Caco-2 (cell line): ENCODE measurements around the gene SEPTIN3. TPM values are rescaled to one million over a fixed set of nuclear protein-coding genes. Genes with fewer than 3 reads are reported as not detected.

ENCODE experiments used
- BruUV-seq: library from RNA; stranded (reverse); fragments of 400-500 nt; replicated peaks from 2 replicates; lab custom pipeline; 2021; lab: Mats Ljungman, UMichigan
- CTCF ChIA-PET: fragments of 300-600 bp; sonication (Branson Sonifier 250); formaldehyde crosslinking; loops from one replicate; lab custom pipeline; 2022; ENCODE audit warnings: antibody characterized with exemption; lab: Charles Lee
- POLR2A ChIA-PET: fragments of 300-600 bp; sonication (Branson Sonifier 250); formaldehyde crosslinking; loops from one replicate; lab custom pipeline; 2022; ENCODE audit warnings: antibody characterized with exemption; lab: Charles Lee
- DNase-seq, 2 experiments: peaks; one replicate each; pipeline versions ENCODE4 v3.0.0 to v3.0.0-alpha.2; 2020 to 2022
- H3K27me3 ChIP-seq: replicated peaks from 2 replicates; pipeline ENCODE4 v1.6.0; 2011; ENCODE audit warnings: low read length; ENCODE audit not compliant: control insufficient read depth, insufficient read depth
- H3K36me3 ChIP-seq: 2 replicates; pipeline ENCODE4 v1.5.1; 2011; ENCODE audit warnings: low read length; ENCODE audit not compliant: control insufficient read depth, insufficient read depth
- H3K4me1 ChIP-seq: fragments of 250-450 bp; sonication (Bioruptor Pico); 2 replicates; pipeline ENCODE4 v1.5.1; 2020; ENCODE audit warnings: mild to moderate bottlenecking
- H3K4me3 ChIP-seq: 2 replicates; pipeline ENCODE4 v1.5.1; 2011; ENCODE audit warnings: low read depth, mild to moderate bottlenecking, control low read depth, low read length
- H3K9me3 ChIP-seq: fragments of 250-450 bp; sonication (Bioruptor Pico); 2 replicates; pipeline ENCODE4 v1.5.1; 2020; ENCODE audit warnings: mild to moderate bottlenecking, moderate library complexity
- H3K27ac Mint-ChIP-seq: one replicate; pipeline ENCODE4 v1.8.0; 2022; ENCODE audit warnings: mixed read lengths; ENCODE audit not compliant: unreplicated experiment
- H3K27me3 Mint-ChIP-seq: one replicate; pipeline ENCODE4 v1.8.0; 2022; ENCODE audit warnings: mixed read lengths; ENCODE audit not compliant: insufficient read depth, unreplicated experiment
- H3K36me3 Mint-ChIP-seq: one replicate; pipeline ENCODE4 v1.8.0; 2022; ENCODE audit warnings: mild to moderate bottlenecking, mixed read lengths; ENCODE audit not compliant: insufficient read depth, unreplicated experiment
- H3K4me1 Mint-ChIP-seq: one replicate; pipeline ENCODE4 v1.8.0; 2022; ENCODE audit warnings: low read depth, mixed read lengths; ENCODE audit not compliant: unreplicated experiment
- H3K4me3 Mint-ChIP-seq: one replicate; pipeline ENCODE4 v1.8.0; 2022; ENCODE audit warnings: mild to moderate bottlenecking, moderate library complexity, mixed read lengths; ENCODE audit not compliant: unreplicated experiment
- H3K9me3 Mint-ChIP-seq: one replicate; pipeline ENCODE4 v1.8.0; 2022; ENCODE audit warnings: mixed read lengths; ENCODE audit not compliant: unreplicated experiment
- CTCF ChIP-seq, 2 experiments: fragments of 200-600 bp in 1 of 2; IDR thresholded peaks; 1 replicate in 1 of 2; 2 replicates in 1 of 2; pipeline versions ENCODE4 v1.5.1 to v1.8.0; 2011 to 2022; ENCODE audit warnings: antibody characterized with exemption in 1 of 2, control low read depth in 1 of 2, inconsistent platforms in 1 of 2, low read depth in 1 of 2, low read length in 1 of 2, mild to moderate bottlenecking in 1 of 2, moderate library complexity in 1 of 2; ENCODE audit not compliant: insufficient read depth in 1 of 2, severe bottlenecking in 1 of 2, unreplicated experiment in 1 of 2
- intact Hi-C: fragments of 100-400 bp; cut with micrococcal nuclease; formaldehyde crosslinking; loops from one replicate; pipeline ENCODE4 v1.10.0; 2022; ENCODE audit not compliant: unreplicated experiment
- total RNA-seq: library from RNA; stranded (reverse); gene quantifications from 2 replicates; pipeline ENCODE4 v1.2.3, GENCODE V29; 2022

Gene SEPTIN3
- total RNA-seq, 1 experiment from 2014 or later: 2.2 TPM

GRCh38 chr22:41923595-41924276, 45.5 kb upstream of the SEPTIN3 start:
- H3K4me3 ChIP-seq: no peak overlapping the region
- ChIA-PET POLR2A (no interaction called here), CTCF (interaction anchor here (0.6 kb wide), 1 partner anchor 921 kb away, joined by 5 read pairs; no protein-coding TSS in a partner anchor)
- peaks cover 23% of the 10 kb centered on the region for H3K36me3 Mint-ChIP-seq
- no peaks in the 10 kb centered on the region for H3K36me3 ChIP-seq
- no peaks in the 10 kb centered on the region for H3K27me3 Mint-ChIP-seq
- H3K4me1 ChIP-seq: no peaks in the 10 kb centered on the region
- H3K27me3 ChIP-seq: no peaks in the 10 kb centered on the region
- H3K9me3 ChIP-seq: no peaks in the 10 kb centered on the region
- no peak for TF ChIP-seq CTCF (IDR thresholded peaks at IDR 0.05; ENCODE audit: insufficient read depth in 1 of 2, low read depth in 1 of 2, low read length in 1 of 2, severe bottlenecking in 1 of 2, unreplicated experiment in 1 of 2)
- BruUV-seq: TSS peak; percentile 19
- no peaks in the 10 kb centered on the region for H3K4me1 Mint-ChIP-seq
- no peaks in the 10 kb centered on the region for H3K9me3 Mint-ChIP-seq
- H3K27ac Mint-ChIP-seq: no peak overlapping the region
- intact Hi-C loops: no loop called here
- H3K4me3 Mint-ChIP-seq: no peak overlapping the region
- DNase-seq: no peak

GRCh38 chr22:41925783-41926460, 43.3 kb upstream of the SEPTIN3 start:
- peak overlapping the region; percentile 27 for H3K4me3 ChIP-seq
- CTCF ChIA-PET: interaction anchor here (0.5 to 1.8 kb wide), 21 partner anchors 9 to 739 kb away, joined by 3 to 20 read pairs (median 5); partner anchors contain the start of genes CCDC134, CENPM, NDUFA6 and SHISA8
- Mint-ChIP-seq H3K4me3 (peak overlapping the region; percentile 77), H3K27ac (no peak overlapping the region), H3K4me1 (no peaks in the 10 kb centered on the region), H3K9me3 (no peaks in the 10 kb centered on the region), H3K27me3 (no peaks in the 10 kb centered on the region), H3K36me3 (peaks cover 26% of the 10 kb centered on the region)
- POLR2A ChIA-PET: interaction anchor here (0.6 to 1.3 kb wide), 4 partner anchors 14 to 97 kb away, joined by 3 to 15 read pairs (median 3); partner anchors contain the start of gene CENPM
- intact Hi-C loops: no loop called here
- TF ChIP-seq CTCF (IDR thresholded peaks at IDR 0.05; ENCODE audit: insufficient read depth in 1 of 2, low read depth in 1 of 2, low read length in 1 of 2, severe bottlenecking in 1 of 2, unreplicated experiment in 1 of 2): peak; percentile 75 to 77
- H3K27me3 ChIP-seq: no peaks in the 10 kb centered on the region
- H3K4me1 ChIP-seq: no peaks in the 10 kb centered on the region
- H3K9me3 ChIP-seq: no peaks in the 10 kb centered on the region
- no TSS peak for BruUV-seq
- DNase-seq: peak; percentile 73 to 92
- no peaks in the 10 kb centered on the region for H3K36me3 ChIP-seq

GRCh38 chr22:41927813-41928212, 41.4 kb upstream of the SEPTIN3 start:
- no peaks in the 10 kb centered on the region for H3K27me3 Mint-ChIP-seq
- peaks cover 42% of the 10 kb centered on the region for H3K36me3 Mint-ChIP-seq
- H3K27me3 ChIP-seq: no peaks in the 10 kb centered on the region
- DNase-seq: no peak
- no peak for TF ChIP-seq CTCF (IDR thresholded peaks at IDR 0.05; ENCODE audit: insufficient read depth in 1 of 2, low read depth in 1 of 2, low read length in 1 of 2, severe bottlenecking in 1 of 2, unreplicated experiment in 1 of 2)
- peak overlapping the region; percentile 42 for H3K27ac Mint-ChIP-seq
- no peaks in the 10 kb centered on the region for H3K4me1 Mint-ChIP-seq
- H3K4me3 ChIP-seq: no peak overlapping the region
- ChIA-PET CTCF (interaction anchor here (1.1 kb wide), 1 partner anchor 231 kb away, joined by 3 read pairs; no protein-coding TSS in a partner anchor), POLR2A (interaction anchor here (0.8 kb wide), 1 partner anchor 127 kb away, joined by 4 read pairs; the partner anchor contains the start of gene CCDC134)
- BruUV-seq: no TSS peak
- no peaks in the 10 kb centered on the region for H3K36me3 ChIP-seq
- H3K4me1 ChIP-seq: no peaks in the 10 kb centered on the region
- H3K4me3 Mint-ChIP-seq: peak overlapping the region; percentile 61
- intact Hi-C loops: loop anchor here (1.0 kb wide), 1 partner anchor 18 kb away; no protein-coding TSS in a partner anchor
- no peaks in the 10 kb centered on the region for H3K9me3 Mint-ChIP-seq
- no peaks in the 10 kb centered on the region for H3K9me3 ChIP-seq
